Measurements from ENCODE around the gene DOP1A.

The DOP1A gene

DNA sequence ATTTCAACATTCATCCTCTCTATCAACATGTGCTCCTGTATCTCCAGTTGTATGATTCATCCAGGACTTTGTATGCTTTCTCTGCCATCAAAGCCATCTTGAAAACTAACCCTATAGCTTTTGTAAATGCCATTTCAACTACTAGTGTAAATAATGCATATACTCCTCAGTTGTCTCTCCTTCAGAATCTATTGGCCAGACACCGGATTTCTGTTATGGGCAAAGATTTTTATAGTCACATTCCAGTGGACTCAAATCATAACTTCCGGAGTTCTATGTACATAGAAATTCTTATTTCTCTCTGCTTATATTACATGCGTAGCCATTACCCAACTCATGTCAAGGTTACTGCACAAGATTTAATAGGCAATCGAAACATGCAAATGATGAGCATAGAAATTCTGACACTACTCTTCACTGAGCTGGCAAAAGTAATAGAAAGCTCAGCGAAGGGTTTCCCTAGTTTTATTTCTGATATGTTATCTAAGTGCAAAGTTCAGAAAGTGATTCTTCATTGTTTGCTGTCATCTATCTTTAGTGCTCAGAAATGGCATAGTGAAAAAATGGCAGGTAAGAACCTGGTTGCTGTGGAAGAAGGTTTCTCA, 70.7 kb downstream of the DOP1A start:
- Histone ChIP-seq H3K4me3 (ENCODE audit: insufficient read depth, low read depth, low read length) (no peak overlapping the region), H3K36me3 (ENCODE audit: control insufficient read depth, insufficient read depth, low read length) (no peaks in the 10 kb centered on the region), H3K9me3 (ENCODE audit: control insufficient read depth, low read length) (no peaks in the 10 kb centered on the region), H3K27me3 (ENCODE audit: control insufficient read depth, insufficient read depth, low read length, poor library complexity, severe bottlenecking) (no peaks in the 10 kb centered on the region), H3K27ac (ENCODE audit: insufficient read depth, low read depth, low read length, poor library complexity, severe bottlenecking) (no peak overlapping the region), H3K4me1 (ENCODE audit: control insufficient read depth, insufficient read depth, low read length) (no peaks in the 10 kb centered on the region)
- 96% methylated on average over 5 of the region's 5 CpGs for WGBS, 2 experiments

- H3K27ac ChIP-seq (ENCODE audit: insufficient read depth, low read depth, low read length, poor library complexity, severe bottlenecking), result no peak overlapping the region
- H3K4me1 ChIP-seq (ENCODE audit: control insufficient read depth, insufficient read depth, low read length), result no peaks in the 10 kb centered on the region
- 91 to 95% methylated on average over 3 of the region's 3 CpGs for WGBS, 2 experiments
- no peaks in the 10 kb centered on the region for H3K36me3 ChIP-seq (ENCODE audit: control insufficient read depth, insufficient read depth, low read length)
- H3K27me3 ChIP-seq (ENCODE audit: control insufficient read depth, insufficient read depth, low read length, poor library complexity, severe bottlenecking), result no peaks in the 10 kb centered on the region
- H3K9me3 ChIP-seq (ENCODE audit: control insufficient read depth, low read length), result no peaks in the 10 kb centered on the region
- no peak overlapping the region for H3K4me3 ChIP-seq (ENCODE audit: insufficient read depth, low read depth, low read length)
Observed at GRCh38 chr6:83138758-83139157, 71.3 kb downstream of the DOP1A start.

GRCh38 chr6:83151114-83151513, 83.6 kb downstream of the DOP1A start:
- Histone ChIP-seq H3K4me3 (ENCODE audit: insufficient read depth, low read depth, low read length) (no peak overlapping the region), H3K36me3 (ENCODE audit: control insufficient read depth, insufficient read depth, low read length) (peaks cover 2% of the 10 kb centered on the region), H3K27ac (ENCODE audit: insufficient read depth, low read depth, low read length, poor library complexity, severe bottlenecking) (no peak overlapping the region), H3K9me3 (ENCODE audit: control insufficient read depth, low read length) (no peaks in the 10 kb centered on the region), H3K27me3 (ENCODE audit: control insufficient read depth, insufficient read depth, low read length, poor library complexity, severe bottlenecking) (no peaks in the 10 kb centered on the region), H3K4me1 (ENCODE audit: control insufficient read depth, insufficient read depth, low read length) (no peaks in the 10 kb centered on the region)
- 91 to 93% methylated on average over 2 of the region's 2 CpGs for WGBS, 2 experiments

DNA sequence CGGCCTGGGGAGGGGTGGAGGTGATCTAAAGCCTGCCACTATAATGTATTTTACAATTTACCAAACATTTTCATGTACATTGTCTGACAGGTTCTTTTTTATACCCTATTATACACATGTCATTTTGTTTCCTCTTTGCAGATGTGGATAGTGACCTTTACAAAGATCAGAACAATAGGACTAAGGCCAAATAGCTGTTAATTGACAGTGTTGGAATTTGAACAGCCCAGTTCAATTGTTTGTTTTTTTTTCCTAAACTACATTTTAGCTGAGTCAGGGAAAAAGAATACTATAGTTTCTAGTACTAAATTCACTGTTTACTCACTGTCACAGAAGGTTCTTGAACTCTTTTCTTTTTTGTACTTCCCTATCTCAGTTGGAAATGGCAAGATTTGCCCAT, 85.4 kb downstream of the DOP1A start:
- no peaks in the 10 kb centered on the region for H3K27me3 ChIP-seq (ENCODE audit: control insufficient read depth, insufficient read depth, low read length, poor library complexity, severe bottlenecking)
- H3K36me3 ChIP-seq (ENCODE audit: control insufficient read depth, insufficient read depth, low read length), result peaks cover 6% of the 10 kb centered on the region
- no peaks in the 10 kb centered on the region for H3K9me3 ChIP-seq (ENCODE audit: control insufficient read depth, low read length)
- no peaks in the 10 kb centered on the region for H3K4me1 ChIP-seq (ENCODE audit: control insufficient read depth, insufficient read depth, low read length)
- H3K4me3 ChIP-seq (ENCODE audit: insufficient read depth, low read depth, low read length), result no peak overlapping the region
- 92% methylated on average over 1 of the region's 1 CpG; no CpG with 5 or more reads in 1 of the 2 experiments for WGBS, 2 experiments
- no peak overlapping the region for H3K27ac ChIP-seq (ENCODE audit: insufficient read depth, low read depth, low read length, poor library complexity, severe bottlenecking)

DNA sequence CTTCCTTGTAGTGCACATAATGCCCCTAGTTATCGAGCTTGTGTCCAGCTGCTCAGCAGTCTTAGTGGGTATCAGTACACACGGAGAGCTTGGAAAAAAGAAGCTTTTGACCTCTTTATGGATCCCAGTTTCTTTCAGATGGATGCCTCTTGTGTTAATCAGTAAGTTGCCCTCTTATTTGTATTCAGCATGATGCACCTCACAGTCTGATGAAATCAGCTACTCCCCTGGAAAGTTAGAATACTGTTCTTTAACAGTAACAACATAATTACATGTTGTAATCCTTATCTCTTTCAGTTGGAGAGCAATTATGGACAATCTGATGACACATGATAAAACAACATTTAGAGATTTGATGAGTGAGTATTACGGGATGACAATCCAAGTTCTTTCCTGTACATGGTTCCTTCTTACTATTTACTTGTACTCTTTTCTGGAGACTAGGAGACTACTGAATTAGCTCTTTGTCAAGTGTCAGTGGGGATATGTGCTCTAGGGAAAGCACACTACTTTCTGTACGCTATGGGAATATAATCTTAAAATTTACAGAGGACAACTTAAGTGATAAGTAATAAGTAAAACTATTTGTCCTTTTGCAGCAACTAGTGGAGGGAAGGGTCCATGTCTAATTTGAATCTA, 86.5 kb downstream of the DOP1A start:
- Histone ChIP-seq H3K9me3 (ENCODE audit: control insufficient read depth, low read length) (no peaks in the 10 kb centered on the region), H3K4me1 (ENCODE audit: control insufficient read depth, insufficient read depth, low read length) (no peaks in the 10 kb centered on the region), H3K36me3 (ENCODE audit: control insufficient read depth, insufficient read depth, low read length) (peaks cover 6% of the 10 kb centered on the region), H3K27me3 (ENCODE audit: control insufficient read depth, insufficient read depth, low read length, poor library complexity, severe bottlenecking) (no peaks in the 10 kb centered on the region), H3K4me3 (ENCODE audit: insufficient read depth, low read depth, low read length) (no peak overlapping the region), H3K27ac (ENCODE audit: insufficient read depth, low read depth, low read length, poor library complexity, severe bottlenecking) (no peak overlapping the region)
- 90 to 94% methylated on average over 2 to 4 of the region's 4 CpGs for WGBS, 2 experiments

DNA sequence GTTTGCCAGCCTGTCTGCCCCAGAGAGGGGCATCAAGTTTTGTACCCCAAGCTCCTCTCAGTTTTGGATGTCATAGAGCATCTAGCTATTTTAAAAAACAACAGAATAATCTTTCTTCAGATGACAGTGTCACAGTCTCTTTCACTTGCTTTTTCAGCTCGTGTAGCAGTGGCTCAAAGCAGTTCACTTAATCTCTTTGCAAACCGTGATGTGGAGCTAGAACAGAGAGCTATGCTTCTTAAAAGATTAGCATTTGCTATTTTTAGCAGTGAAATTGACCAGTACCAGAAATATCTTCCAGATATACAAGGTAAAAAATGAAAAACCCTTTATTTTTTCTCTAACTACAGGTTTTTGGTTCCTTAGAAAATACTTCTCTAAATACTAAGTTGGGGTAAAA, 88.3 kb downstream of the DOP1A start:
- Histone ChIP-seq H3K9me3 (ENCODE audit: control insufficient read depth, low read length) (no peaks in the 10 kb centered on the region), H3K36me3 (ENCODE audit: control insufficient read depth, insufficient read depth, low read length) (peaks cover 11% of the 10 kb centered on the region), H3K4me1 (ENCODE audit: control insufficient read depth, insufficient read depth, low read length) (no peaks in the 10 kb centered on the region), H3K4me3 (ENCODE audit: insufficient read depth, low read depth, low read length) (no peak overlapping the region), H3K27ac (ENCODE audit: insufficient read depth, low read depth, low read length, poor library complexity, severe bottlenecking) (no peak overlapping the region), H3K27me3 (ENCODE audit: control insufficient read depth, insufficient read depth, low read length, poor library complexity, severe bottlenecking) (no peaks in the 10 kb centered on the region)
- WGBS, 2 experiments, result 93 to 98% methylated on average over 2 of the region's 2 CpGs

DNA sequence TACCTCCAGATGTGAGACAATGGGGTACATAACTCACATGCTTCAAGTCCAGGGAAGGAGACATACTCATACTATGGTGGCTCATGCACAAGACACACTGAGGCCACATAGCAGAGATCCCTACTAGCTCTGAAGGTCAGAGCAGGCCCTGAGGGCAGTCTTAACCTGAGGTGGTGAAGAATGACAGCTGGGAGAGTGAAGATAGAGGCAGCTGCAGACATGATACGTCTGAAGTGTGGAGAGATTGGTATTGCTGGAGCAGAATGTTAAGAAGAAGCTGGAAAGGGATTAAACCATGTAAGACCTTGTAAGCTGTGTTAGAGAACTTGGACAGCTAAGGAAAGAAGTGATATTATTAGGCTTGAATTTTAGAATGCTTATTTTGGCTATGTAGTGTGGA, 92.7 kb downstream of the DOP1A start:
- no peaks in the 10 kb centered on the region for H3K4me1 ChIP-seq (ENCODE audit: control insufficient read depth, insufficient read depth, low read length)
- no peaks in the 10 kb centered on the region for H3K27me3 ChIP-seq (ENCODE audit: control insufficient read depth, insufficient read depth, low read length, poor library complexity, severe bottlenecking)
- H3K9me3 ChIP-seq (ENCODE audit: control insufficient read depth, low read length), result no peaks in the 10 kb centered on the region
- H3K36me3 ChIP-seq (ENCODE audit: control insufficient read depth, insufficient read depth, low read length), result peaks cover 14% of the 10 kb centered on the region
- 93 to 96% methylated on average over 1 of the region's 1 CpG for WGBS, 2 experiments
- H3K4me3 ChIP-seq (ENCODE audit: insufficient read depth, low read depth, low read length), result no peak overlapping the region
- no peak overlapping the region for H3K27ac ChIP-seq (ENCODE audit: insufficient read depth, low read depth, low read length, poor library complexity, severe bottlenecking)

GRCh38 chr6:83167726-83168278, 100.3 kb downstream of the DOP1A start:
- Histone ChIP-seq H3K27ac (ENCODE audit: insufficient read depth, low read depth, low read length, poor library complexity, severe bottlenecking) (no peak overlapping the region), H3K36me3 (ENCODE audit: control insufficient read depth, insufficient read depth, low read length) (peaks cover 39% of the 10 kb centered on the region)
- WGBS, 2 experiments, result 90 to 95% methylated on average over 4 of the region's 5 CpGs

DNA sequence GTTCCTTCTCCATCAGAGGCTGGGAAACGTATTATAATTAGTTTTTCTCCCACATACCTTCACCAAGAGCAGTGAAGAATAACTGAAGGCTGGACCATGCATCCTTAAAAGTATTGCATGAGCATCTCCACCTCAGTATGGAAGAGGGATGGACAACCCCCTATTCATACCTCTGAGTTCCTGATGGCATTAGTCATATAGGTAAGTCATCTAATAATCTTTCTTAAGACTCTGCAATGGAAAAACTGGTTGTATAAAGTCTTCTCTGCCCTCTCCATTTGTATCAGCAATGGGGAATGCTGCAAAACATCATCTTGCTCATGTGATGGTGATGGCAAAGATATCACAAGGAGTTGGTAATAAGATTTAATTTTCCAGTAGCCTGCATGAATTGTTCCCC, 101.1 kb downstream of the DOP1A start:
- 82% methylated on average over 1 of the region's 1 CpG; no CpG with 5 or more reads in 1 of the 2 experiments for WGBS, 2 experiments
- Histone ChIP-seq H3K9me3 (ENCODE audit: control insufficient read depth, low read length) (no peaks in the 10 kb centered on the region), H3K4me1 (ENCODE audit: control insufficient read depth, insufficient read depth, low read length) (no peaks in the 10 kb centered on the region)

More at GRCh38 chr6:83167726-83168278, 100.3 kb downstream of the DOP1A start:
- no peaks in the 10 kb centered on the region for H3K27me3 ChIP-seq (ENCODE audit: control insufficient read depth, insufficient read depth, low read length, poor library complexity, severe bottlenecking)
- H3K9me3 ChIP-seq (ENCODE audit: control insufficient read depth, low read length), result no peaks in the 10 kb centered on the region
- no peak overlapping the region for H3K4me3 ChIP-seq (ENCODE audit: insufficient read depth, low read depth, low read length)
- H3K4me1 ChIP-seq (ENCODE audit: control insufficient read depth, insufficient read depth, low read length), result no peaks in the 10 kb centered on the region

GRCh38 chr6:83169106-83169505, 101.6 kb downstream of the DOP1A start:
- H3K36me3 ChIP-seq (ENCODE audit: control insufficient read depth, insufficient read depth, low read length), result peaks cover 45% of the 10 kb centered on the region
- H3K9me3 ChIP-seq (ENCODE audit: control insufficient read depth, low read length), result no peaks in the 10 kb centered on the region
- no peaks in the 10 kb centered on the region for H3K4me1 ChIP-seq (ENCODE audit: control insufficient read depth, insufficient read depth, low read length)
- H3K27me3 ChIP-seq (ENCODE audit: control insufficient read depth, insufficient read depth, low read length, poor library complexity, severe bottlenecking), result no peaks in the 10 kb centered on the region
- H3K27ac ChIP-seq (ENCODE audit: insufficient read depth, low read depth, low read length, poor library complexity, severe bottlenecking), result no peak overlapping the region
- no peak overlapping the region for H3K4me3 ChIP-seq (ENCODE audit: insufficient read depth, low read depth, low read length)

More for the DNA sequence above, 101.1 kb downstream of the DOP1A start:
- no peaks in the 10 kb centered on the region for H3K27me3 ChIP-seq (ENCODE audit: control insufficient read depth, insufficient read depth, low read length, poor library complexity, severe bottlenecking)
- peaks cover 42% of the 10 kb centered on the region for H3K36me3 ChIP-seq (ENCODE audit: control insufficient read depth, insufficient read depth, low read length)
- no peak overlapping the region for H3K4me3 ChIP-seq (ENCODE audit: insufficient read depth, low read depth, low read length)
- no peak overlapping the region for H3K27ac ChIP-seq (ENCODE audit: insufficient read depth, low read depth, low read length, poor library complexity, severe bottlenecking)
